GF-D8 (cell line): ENCODE measurements around the gene SPRYD3.
"Not testable (repeated sequence)": the region's sequence is repeated elsewhere in the genome, so short reads cannot be mapped to it uniquely, and the experiment has no call there.

Experiments
- DNase-seq: peaks from one replicate; lab custom pipeline; 2025; lab: John Stamatoyannopoulos, UW

SPRYD3 gene

DNA sequence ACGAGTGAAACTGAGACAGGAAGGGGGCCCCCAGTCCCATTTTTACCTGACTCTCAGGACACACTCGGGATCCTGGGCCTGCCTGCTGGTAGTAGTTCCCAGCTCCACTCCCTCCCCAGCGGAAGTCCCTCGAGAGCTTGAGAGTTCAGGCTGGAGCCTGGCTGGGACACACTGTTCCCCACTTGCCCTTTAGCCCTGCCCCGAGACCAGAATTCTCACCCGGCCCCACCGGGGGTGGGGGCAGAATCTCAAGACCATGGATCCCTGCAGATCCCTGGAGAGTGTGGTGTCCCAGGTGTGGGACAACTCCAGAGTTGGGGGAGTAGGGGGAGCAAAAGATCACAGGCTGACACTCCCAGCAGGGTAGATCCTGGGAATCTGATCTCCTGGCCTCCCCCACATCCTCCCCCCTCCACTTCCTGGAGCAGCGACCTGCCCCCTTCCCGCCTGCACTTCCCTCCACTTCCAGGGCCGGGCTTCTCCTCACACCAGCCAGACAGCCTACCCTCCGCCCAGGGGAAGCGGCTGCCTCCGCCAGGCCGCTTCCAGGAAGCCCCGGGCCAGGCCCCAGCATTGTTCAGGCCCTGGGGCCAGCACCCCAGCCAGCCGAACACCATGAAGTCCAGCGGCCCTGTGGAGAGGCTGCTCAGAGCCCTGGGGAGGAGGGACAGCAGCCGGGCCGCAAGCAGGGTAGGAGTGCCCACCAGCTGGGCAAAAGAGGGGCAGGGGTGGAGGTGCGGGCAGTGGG lies 29.4 kb downstream of the SPRYD3 start, which contains the start of gene TNS2:
Gene TNS2 (plus strand): TSS at position 495 of the 748 bp plus-strand sequence. CDS start 121 bp downstream, at position 616.
- no peak for DNase-seq

DNA sequence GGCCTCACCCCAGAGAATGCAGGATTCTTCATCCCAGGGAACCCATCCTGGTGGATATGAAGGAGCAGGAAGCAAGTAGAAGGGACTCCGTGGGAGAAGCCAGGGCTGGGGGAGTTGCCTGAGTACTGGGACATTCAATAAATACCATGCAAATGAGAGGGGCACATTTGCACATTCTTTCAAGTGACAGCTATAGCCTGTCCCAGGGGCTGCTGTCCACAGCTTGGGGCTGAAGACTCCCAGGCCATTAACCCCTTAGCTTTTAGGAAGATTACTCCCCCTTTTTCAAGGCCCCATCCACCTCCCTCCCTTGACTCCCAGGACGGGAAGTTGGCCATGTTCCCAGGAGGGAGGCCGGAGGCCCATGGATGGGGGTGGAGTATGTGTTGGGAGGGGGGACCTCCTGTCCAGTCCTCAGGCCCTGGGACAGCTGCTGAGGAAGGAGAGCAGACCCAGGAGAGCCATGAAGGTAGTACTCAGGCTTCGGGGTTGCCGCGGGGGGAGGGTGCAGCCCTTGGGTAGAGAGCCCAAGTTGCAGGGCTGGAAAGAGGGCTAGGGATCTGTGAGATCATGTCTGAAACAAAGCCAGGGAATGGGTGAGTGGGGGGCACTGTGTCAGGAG lies 30.3 kb downstream of the SPRYD3 start:
- DNase-seq: no peak

- no peak for DNase-seq
These were observed 31.0 kb downstream of the SPRYD3 start for GRCh38 chr12:53048033-53048779.

DNA sequence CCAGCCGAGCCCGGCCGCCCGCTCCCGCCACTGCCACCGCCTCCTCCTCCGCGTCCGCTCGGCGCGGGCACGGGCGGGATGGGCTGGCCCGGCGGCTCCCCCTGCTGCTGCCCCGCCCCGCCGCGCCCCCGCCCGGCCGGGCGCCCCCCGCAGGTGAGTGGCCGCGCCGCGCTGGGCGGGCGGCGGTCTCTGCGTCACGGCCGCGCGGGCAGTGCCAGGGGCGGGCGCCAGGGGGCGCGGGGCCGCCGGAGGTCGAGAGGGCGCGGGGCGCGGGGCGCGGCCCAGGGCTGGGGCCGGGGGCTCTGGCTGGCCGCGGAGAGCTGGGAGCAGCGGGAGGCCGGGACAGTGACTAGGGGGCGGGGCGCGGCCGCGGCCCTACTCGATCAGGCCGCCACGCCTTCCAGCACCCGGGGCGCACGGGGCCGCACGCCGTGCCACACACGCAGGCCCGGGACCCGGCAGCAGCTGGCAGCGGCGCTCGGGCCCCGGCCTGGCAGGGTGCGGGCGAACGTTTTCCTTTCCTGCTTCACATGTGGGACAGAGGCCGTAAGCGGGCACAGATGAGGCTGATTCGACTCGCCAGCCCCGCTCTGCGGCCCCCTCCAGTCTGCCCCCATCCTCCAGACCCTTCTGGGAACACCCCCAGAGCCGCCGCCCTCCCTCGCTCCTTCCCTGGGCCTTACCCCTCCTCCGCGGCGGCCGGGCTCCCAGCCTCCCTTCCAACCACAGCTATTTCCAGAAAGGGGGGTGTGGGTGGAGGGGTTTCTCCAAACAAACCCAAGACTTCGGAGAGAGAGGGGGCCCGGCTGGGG lies 31.8 kb downstream of the SPRYD3 start:
- DNase-seq: no peak

DNA sequence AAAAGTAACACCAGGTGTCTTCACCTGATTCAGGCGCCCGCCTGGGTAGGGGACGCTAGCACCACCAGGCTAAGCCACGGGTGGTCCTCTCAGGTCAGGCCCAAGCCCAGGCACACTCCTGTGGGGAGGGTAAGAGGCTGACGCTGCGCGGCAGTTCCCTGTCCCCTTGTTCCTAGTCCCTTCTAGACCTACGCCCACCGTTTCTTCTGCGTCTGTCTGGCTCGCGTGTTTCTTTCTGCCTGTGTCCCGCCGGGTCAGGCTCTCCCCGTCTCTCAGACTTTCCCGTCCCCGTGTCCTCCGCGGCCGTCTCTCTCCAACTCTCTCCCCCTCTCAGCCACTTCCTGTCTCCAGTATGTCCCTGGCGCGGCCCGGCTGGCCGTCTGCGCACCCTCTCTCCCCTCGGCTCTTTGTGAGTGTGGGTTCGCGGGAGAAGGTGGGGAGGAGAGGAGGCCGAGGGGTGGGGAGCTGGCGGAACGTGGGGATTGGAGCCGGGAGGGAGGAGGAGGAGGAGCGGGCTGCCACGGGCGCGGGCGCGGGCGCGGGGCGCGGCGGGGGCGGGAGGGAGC lies 32.5 kb downstream of the SPRYD3 start:
- peak; percentile 12 for DNase-seq

- no peak for DNase-seq
These were observed 33.5 kb downstream of the SPRYD3 start for GRCh38 chr12:53045696-53046045.

- no peak for DNase-seq
These were observed 34.1 kb downstream of the SPRYD3 start for GRCh38 chr12:53044896-53045695.

DNA sequence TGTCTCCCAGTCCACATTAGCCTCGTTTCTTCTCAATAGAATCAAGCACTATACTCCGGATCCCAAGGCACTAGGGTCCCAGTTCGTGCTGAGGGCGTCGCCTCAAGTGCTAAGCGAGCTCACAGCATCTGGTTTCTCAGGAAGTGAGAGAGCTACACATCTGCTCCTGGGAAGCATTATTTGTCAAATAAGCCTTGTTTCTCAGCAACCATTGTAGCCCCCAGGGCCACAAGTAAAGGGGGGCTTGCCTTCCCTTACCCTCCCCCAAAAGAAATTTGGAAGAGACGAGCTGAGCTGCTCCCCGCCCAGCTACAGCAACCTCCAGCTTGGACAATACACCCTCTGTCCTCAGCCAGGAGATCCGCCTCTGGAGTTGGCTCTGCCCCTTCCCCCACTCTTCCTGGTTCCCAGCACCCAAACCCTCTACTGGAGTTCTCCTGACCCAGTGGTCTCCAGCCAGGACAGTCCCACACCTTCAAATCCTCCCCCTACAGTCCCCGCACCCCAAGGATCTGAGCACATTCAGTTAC lies 35.1 kb downstream of the SPRYD3 start:
- DNase-seq: no peak

- DNase-seq: no peak
These were observed 36.4 kb downstream of the SPRYD3 start for GRCh38 chr12:53042607-53043454.

DNA sequence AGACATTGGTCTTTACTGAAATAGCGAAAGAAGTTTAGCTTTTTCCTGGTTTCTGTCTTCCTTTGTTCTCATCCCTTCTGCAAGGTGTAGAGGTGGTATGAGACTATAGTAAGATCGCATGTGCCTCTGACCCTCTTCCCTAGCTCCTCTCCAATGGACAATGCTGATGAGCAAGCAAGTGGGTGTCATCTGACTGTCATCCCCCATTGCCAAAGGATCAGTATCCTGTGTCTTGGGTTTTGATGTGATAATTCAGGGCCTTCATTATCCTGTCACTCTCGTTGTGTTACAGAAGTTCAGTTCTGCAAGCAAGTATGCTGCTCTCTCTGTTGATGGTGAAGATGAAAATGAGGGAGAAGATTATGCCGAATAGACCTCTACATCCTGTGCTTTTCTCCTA lies 39.3 kb downstream of the SPRYD3 start:
- no peak for DNase-seq

DNA sequence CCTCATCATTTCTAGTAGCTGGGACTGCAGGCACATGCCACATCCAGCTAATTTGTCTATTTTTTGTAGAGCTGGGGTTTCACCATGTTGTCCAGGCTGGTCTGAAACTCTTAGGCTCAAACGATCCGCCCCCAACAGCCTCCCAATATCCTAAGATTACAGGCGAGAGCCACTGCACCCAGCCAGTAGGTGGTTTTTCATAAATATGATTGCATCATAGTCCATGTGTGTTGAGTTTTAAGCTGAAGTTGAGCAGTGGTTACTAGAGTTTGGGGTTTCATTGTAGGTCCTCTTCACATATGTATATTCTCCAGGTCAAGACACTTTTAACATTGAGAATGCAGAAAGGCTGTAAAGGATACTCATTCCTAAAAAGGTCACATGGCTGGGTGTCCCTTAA lies 42.4 kb downstream of the SPRYD3 start:
- DNase-seq: no peak

- DNase-seq: no peak
These were observed 44.7 kb downstream of the SPRYD3 start for GRCh38 chr12:53034459-53034858.

DNA sequence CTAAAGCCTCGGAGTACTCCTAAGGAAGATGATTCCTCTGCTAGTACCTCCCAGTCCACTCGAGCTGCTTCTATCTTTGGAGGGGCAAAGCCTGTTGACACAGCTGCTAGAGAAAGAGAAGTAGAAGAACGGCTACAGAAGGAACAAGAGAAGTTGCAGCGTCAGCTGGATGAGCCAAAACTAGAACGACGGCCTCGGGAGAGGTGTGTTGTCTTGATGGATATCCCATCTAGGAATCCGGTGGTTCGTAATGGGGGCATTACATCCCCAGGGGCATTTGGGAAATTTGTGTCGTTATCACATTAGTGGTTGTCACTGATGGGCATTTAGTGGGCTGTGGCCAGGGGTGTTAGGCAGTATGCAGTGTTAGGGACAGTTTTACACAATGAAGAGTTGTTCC lies 45.4 kb downstream of the SPRYD3 start:
- not testable (repeated sequence) for DNase-seq

DNA sequence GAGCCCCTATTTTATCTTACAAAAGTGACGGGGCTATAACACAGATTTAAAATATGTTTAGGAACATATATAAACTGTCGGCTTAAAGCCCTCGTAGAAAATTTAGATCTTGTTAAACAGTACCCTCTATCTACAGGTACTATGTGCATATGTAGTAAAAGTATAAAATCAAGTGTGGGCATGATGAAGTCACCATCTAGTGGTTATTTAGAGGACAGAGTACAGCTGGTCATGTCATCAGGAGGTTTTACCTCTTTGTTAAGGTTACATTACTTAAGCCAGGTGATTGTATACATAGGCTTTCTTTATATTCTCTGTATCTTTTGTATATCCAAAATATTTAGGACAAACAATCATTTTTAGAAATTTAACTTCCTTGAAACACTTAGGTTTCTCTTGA lies 47.6 kb downstream of the SPRYD3 start:
- DNase-seq: no peak

GRCh38 chr12:53027014-53027413 lies 52.2 kb downstream of the SPRYD3 start:
- DNase-seq: not testable (repeated sequence)

- no peak for DNase-seq
These were observed 53.9 kb downstream of the SPRYD3 start for GRCh38 chr12:53025250-53025649.

GRCh38 chr12:53014709-53015108 lies 64.5 kb downstream of the SPRYD3 start:
- DNase-seq: no peak
